Muscle of leg (tissue), 11 donors: Measurements from ENCODE around the gene DCLK3. TPM values are rescaled to one million over a fixed set of nuclear protein-coding genes. Genes with fewer than 3 reads are reported as not detected.

Source experiments
- DNase-seq: peaks from one replicate; pipeline ENCODE4 v3.0.0; 2013
- H3K27ac ChIP-seq: one replicate; pipeline ENCODE4 v1.5.1; 2013; ENCODE audit warnings: mild to moderate bottlenecking, low read length, control low read depth
- H3K27me3 ChIP-seq: one replicate; pipeline ENCODE4 v1.6.1; 2013; ENCODE audit warnings: low read length; ENCODE audit not compliant: control insufficient read depth, insufficient read depth
- H3K36me3 ChIP-seq: one replicate; pipeline ENCODE4 v1.6.1; 2013; ENCODE audit warnings: low read length; ENCODE audit not compliant: control insufficient read depth, insufficient read depth
- H3K4me1 ChIP-seq: one replicate; pipeline ENCODE4 v1.6.1; 2013; ENCODE audit warnings: low read length; ENCODE audit not compliant: control insufficient read depth, insufficient read depth
- H3K4me3 ChIP-seq: one replicate; pipeline ENCODE4 v1.5.1; 2013; ENCODE audit warnings: low read length, control low read depth
- H3K9me3 ChIP-seq: replicated peaks from 2 replicates; pipeline ENCODE4 v1.6.1; 2013; ENCODE audit warnings: low read depth, low read length; ENCODE audit not compliant: control insufficient read depth
- WGBS: methylation state at CpG from one replicate; pipeline ENCODE4 v1.1.5; 2013; ENCODE audit warnings: missing lambda C conversion rate; ENCODE audit not compliant: insufficient coverage; 5-methylcytosine and 5-hydroxymethylcytosine counted together
- polyA plus RNA-seq, 8 donors: library from polyadenylated mRNA; unstranded; fragments of 120-200 nt; gene quantifications; one replicate each; pipeline versions ENCODE4 v1.2.1 to v1.2.3, GENCODE V29; 2013; ENCODE audit warnings: inconsistent platforms in 1 of 8, low replicate concordance in 1 of 8; ENCODE audit not compliant: insufficient read length in 8 of 8, insufficient read depth in 1 of 8
- total RNA-seq: library from RNA; stranded (reverse); fragments of 120-200 nt; gene quantifications from one replicate; pipeline ENCODE4 v1.2.4, GENCODE V29; 2013

DCLK3 gene
- total and polyA plus RNA-seq, 9 donors = 1.4 to 2.8 (median 2.5) TPM

DNA sequence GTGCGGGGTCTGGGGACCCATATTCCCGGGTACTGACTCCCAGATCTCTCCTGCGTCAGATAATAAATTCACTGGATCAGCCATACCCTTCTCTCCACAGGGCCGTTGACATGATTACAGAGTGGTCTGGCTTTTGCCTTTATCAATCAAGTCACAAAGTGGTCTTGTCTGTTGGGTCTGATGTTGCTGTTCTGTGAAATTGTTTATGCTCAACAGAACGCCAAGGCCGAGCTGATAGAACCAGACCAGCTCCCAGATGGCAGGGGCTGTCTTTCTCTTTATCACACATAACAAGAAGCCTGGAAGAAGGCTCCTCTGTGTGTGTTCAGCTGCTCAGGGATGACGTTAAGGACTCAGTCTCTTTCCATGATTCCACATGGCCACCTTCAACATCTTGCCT is 751 bp upstream of the DCLK3 start:
- no peaks in the 10 kb centered on the region for H3K9me3 ChIP-seq
- H3K27me3 ChIP-seq = peaks cover 31% of the 10 kb centered on the region
- no peak overlapping the region for H3K27ac ChIP-seq
- no peaks in the 10 kb centered on the region for H3K36me3 ChIP-seq
- no peak for DNase-seq
- WGBS = 94% methylated on average over 2 of the region's 7 CpGs
- peaks cover 7% of the 10 kb centered on the region for H3K4me1 ChIP-seq
- no peak overlapping the region for H3K4me3 ChIP-seq

DNA sequence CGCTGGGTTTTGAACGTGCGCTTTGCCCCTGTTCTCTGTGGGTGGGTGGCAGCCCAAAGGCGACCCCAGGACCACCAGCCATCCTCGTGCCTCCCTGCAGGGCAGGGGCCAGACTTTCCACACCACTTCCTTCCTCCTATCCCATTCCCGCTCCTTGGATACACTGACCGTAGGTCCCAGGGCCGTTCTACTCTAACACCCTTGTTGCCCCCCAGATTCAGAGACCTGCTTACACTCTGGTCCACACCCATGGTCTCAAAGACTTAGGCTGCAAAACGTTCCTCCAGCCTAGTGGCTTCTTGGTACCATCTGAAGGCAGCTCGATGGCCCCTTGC is 318 bp upstream of the DCLK3 start:
- H3K4me3 ChIP-seq = peak overlapping the region; percentile 39
- WGBS = 24% methylated on average over 10 of the region's 10 CpGs
- H3K27ac ChIP-seq = no peak overlapping the region
- peaks cover 7% of the 10 kb centered on the region for H3K4me1 ChIP-seq
- H3K27me3 ChIP-seq = peaks cover 31% of the 10 kb centered on the region
- no peak for DNase-seq
- H3K36me3 ChIP-seq = no peaks in the 10 kb centered on the region
- H3K9me3 ChIP-seq = no peaks in the 10 kb centered on the region

DNA sequence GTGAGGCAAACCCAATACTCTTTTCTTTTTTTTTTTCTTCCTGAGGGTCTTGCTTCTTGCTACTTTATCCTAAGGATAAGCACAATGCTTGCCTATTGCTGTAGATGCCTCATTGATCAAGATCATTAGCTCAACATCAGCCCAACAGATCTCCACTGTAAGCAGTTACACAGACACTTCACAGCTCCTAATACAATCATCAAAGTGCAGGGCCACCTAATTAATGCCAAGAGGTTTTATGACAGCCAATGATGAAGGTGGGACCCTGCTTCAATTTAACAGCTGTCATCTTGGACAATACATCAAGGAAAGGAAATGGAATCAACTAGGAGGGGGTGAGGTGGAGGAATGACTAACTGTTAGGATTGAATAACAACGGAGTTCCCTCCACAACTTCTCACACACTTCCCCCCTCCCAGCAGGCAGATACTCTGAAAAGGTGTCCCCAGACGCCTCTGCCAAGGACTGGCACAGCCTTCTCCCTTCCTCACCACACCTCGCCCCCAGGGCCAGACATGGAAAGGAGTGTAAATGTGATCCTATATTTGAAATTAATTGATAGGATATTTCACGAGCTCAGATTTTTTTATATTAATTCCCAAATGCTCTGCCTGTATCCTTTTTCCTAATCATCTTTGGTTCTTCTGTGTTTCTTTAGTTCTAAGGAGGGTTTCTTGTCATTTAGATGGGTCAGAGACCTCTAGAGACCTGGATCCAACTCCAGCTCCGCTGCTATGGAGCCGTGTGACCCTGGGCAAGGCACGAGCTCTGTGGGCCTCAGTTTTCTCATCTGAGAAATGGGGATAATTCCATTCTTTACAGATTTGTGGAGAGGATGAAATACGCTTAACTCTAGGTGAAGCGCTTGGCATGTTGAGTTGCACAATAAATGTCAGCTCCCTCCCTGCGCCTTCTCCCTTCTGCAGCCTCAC is 1.2 kb downstream of the DCLK3 start:
- 20% methylated on average over 1 of the region's 10 CpGs for WGBS
- peaks cover 31% of the 10 kb centered on the region for H3K27me3 ChIP-seq

DNA sequence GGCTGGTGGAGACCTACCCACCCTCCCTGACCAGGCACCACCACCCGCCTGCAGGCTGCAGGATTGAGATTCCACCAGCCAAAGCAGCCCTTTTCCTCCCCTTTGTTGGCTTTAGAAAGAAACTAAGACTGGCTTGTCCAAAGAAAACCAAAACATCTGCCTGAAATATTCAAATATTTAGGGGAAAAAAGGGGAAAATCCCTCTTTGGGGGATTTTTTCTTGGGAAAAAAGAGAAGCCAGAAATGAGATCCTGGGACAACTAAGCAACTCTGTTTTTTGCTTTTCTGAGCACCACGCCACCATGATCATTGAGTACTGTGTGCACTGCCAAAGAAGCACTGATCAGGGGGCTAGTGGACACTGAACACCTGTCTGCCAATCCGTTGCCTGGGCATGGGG is 2.6 kb downstream of the DCLK3 start:
- Histone ChIP-seq H3K4me3 (no peak overlapping the region), H3K36me3 (no peaks in the 10 kb centered on the region), H3K27me3 (peaks cover 31% of the 10 kb centered on the region), H3K9me3 (no peaks in the 10 kb centered on the region), H3K27ac (no peak overlapping the region), H3K4me1 (peaks cover 7% of the 10 kb centered on the region)
- WGBS = 90% methylated on average over 1 of the region's 3 CpGs
- DNase-seq = no peak

More for the DNA sequence above, 1.2 kb downstream of the DCLK3 start:
- peak overlapping the region; percentile 38 for H3K4me3 ChIP-seq
- no peak for DNase-seq
- no peak overlapping the region for H3K27ac ChIP-seq
- H3K9me3 ChIP-seq = no peaks in the 10 kb centered on the region
- H3K4me1 ChIP-seq = peaks cover 7% of the 10 kb centered on the region
- H3K36me3 ChIP-seq = no peaks in the 10 kb centered on the region

DNA sequence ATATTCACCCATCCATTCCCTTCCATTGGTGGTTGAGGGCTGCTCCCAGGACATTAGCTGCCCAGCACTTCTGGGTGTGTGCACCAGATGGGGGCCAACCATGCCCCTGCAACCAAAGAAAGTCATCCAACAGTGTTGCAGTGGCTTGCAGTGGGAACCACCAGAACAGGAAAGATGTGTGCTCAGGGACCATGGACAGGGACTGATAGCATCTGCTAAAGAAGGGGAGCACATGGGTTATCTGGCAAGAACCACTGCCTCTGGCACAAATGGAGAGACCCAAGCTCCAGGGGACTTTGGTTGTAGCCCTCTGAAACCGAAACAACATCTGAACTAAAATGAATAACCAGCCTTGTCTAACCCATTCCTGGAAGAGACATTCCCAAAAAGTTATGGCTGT is 8.1 kb downstream of the DCLK3 start:
- peaks cover 3% of the 10 kb centered on the region for H3K27me3 ChIP-seq
- H3K4me3 ChIP-seq = no peak overlapping the region
- H3K4me1 ChIP-seq = no peaks in the 10 kb centered on the region
- no peaks in the 10 kb centered on the region for H3K36me3 ChIP-seq
- WGBS = no CpG with 5 or more reads among the region's 1 CpG
- DNase-seq = no peak
- no peak overlapping the region for H3K27ac ChIP-seq
- no peaks in the 10 kb centered on the region for H3K9me3 ChIP-seq

DNA sequence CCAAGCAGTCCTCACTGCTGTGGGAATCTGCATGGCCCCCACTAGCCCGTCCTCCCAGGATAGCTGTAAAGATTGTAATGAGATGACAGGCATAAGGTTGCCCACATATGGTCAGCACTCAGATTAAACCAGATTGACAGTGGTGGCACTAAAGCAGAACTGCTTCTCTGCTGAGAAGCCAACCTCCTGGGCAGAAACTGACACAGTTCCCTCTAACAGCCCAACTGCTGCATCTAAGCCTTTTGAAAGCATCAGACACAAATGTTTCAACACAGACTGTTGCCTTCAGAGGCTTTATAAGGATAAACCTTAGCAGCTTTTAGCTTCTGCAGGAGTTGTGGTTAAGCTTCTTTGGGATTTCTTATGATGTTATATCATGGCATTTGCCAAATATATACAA is 13.0 kb downstream of the DCLK3 start:
- H3K27ac ChIP-seq = no peak overlapping the region
- no peak overlapping the region for H3K4me3 ChIP-seq
- H3K27me3 ChIP-seq = peaks cover 3% of the 10 kb centered on the region
- H3K36me3 ChIP-seq = no peaks in the 10 kb centered on the region
- no peaks in the 10 kb centered on the region for H3K9me3 ChIP-seq
- H3K4me1 ChIP-seq = no peaks in the 10 kb centered on the region
- no peak for DNase-seq
- no CpG with 5 or more reads among the region's 1 CpG for whole genome bisulfite sequencing

DNA sequence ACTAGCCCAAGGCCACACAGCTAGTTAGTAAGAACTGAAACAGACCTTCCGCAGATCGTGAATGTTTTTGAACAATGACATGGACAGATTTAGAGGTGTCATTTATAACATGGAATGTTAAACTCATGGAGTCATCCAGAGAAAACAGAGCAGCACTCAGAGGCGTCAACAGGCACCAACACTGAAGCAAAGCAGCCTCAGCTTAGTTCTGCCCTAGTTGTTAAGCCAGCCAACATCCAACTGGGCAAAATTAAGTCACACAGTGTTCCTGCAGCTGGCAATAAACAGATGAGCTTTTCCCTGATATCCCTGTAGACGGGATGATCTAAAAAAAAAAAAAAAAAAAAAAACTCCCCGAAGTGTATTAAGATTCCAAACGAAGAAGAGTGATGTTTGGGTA is 13.6 kb downstream of the DCLK3 start:
- Histone ChIP-seq H3K27me3 (peaks cover under 1% of the 10 kb centered on the region), H3K4me3 (no peak overlapping the region), H3K27ac (no peak overlapping the region), H3K36me3 (no peaks in the 10 kb centered on the region), H3K9me3 (no peaks in the 10 kb centered on the region), H3K4me1 (no peaks in the 10 kb centered on the region)
- no peak for DNase-seq
- 92% methylated on average over 3 of the region's 6 CpGs for WGBS

DNA sequence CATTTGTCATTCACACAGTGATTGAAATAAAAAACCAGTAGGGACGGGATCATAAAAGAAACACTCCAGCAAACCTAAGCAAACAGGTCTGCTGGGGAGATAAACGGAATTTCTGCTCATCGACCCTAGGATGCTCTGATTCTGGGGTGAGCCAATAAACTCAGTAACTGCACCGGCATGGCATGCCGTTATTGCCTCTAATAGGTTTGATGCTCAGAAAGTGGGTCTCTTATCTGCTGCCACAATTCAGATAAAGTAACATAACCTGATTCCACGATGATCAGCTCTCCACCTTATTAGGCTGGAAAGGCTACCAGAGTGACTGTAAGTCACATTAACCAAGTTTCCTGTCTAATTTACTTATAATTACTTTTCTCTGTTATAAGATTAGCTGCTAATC is 19.6 kb downstream of the DCLK3 start:
- no peak overlapping the region for H3K4me3 ChIP-seq
- H3K9me3 ChIP-seq = no peaks in the 10 kb centered on the region
- whole genome bisulfite sequencing = 86% methylated on average over 3 of the region's 6 CpGs

DNA sequence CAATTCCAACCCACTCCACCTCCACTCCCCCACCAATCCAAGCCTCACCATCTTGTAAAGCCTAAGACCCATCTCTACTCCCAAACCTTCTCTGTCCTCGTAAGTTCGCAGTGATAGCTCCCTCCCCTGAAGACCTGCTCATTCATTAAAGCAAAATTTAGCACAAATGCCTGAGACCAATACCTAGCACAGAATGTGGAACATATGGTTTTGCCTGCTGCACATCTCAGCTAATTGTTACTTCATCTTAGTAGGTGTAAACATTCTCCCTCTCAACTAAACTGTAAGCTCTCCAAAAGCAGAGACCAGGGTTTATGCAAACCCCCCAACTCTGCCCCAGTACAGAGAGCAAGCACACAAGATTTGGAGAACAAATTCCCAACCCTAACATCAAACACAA is 20.5 kb downstream of the DCLK3 start:
- no peak for DNase-seq
- no peaks in the 10 kb centered on the region for H3K9me3 ChIP-seq
- H3K4me1 ChIP-seq = no peaks in the 10 kb centered on the region
- no peaks in the 10 kb centered on the region for H3K27me3 ChIP-seq
- 100% methylated on average over 1 of the region's 2 CpGs for WGBS
- no peak overlapping the region for H3K27ac ChIP-seq
- no peaks in the 10 kb centered on the region for H3K36me3 ChIP-seq
- no peak overlapping the region for H3K4me3 ChIP-seq

More for the DNA sequence above, 19.6 kb downstream of the DCLK3 start:
- H3K27me3 ChIP-seq = no peaks in the 10 kb centered on the region
- no peaks in the 10 kb centered on the region for H3K4me1 ChIP-seq
- no peak for DNase-seq
- no peaks in the 10 kb centered on the region for H3K36me3 ChIP-seq
- no peak overlapping the region for H3K27ac ChIP-seq

DNA sequence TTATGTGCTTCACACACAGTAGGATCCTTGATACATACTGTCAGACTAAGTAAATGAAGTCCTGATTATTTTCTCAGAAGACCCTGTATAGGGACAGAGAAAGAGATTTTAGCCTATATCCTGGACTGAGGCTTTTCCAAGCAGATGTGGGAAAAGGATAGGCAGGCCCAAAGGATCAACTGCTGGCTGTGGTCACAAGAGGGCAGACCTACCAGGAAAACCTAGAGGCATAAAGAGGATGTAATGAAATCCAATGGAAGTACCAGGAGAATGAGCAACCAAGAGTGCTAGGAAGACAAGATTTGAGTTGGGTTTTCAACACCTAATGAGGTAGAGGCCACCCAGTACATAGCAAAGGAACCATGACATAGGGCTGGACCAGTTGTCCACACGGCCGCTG is 23.1 kb downstream of the DCLK3 start:
- 82% methylated on average over 2 of the region's 2 CpGs for WGBS
- Histone ChIP-seq H3K9me3 (no peaks in the 10 kb centered on the region), H3K4me3 (no peak overlapping the region), H3K36me3 (no peaks in the 10 kb centered on the region), H3K4me1 (no peaks in the 10 kb centered on the region), H3K27me3 (no peaks in the 10 kb centered on the region), H3K27ac (no peak overlapping the region)
- no peak for DNase-seq
